GM19193 (cell line): ENCODE measurements around the gene OR3A2.

Experiments used
- POLR2A ChIP-seq: IDR thresholded peaks from 4 replicates; pipeline ENCODE4 v1.6.1; 2011; ENCODE audit not compliant: insufficient read depth, insufficient read length; ENCODE audit errors: extremely low read depth

The OR3A2 gene

DNA sequence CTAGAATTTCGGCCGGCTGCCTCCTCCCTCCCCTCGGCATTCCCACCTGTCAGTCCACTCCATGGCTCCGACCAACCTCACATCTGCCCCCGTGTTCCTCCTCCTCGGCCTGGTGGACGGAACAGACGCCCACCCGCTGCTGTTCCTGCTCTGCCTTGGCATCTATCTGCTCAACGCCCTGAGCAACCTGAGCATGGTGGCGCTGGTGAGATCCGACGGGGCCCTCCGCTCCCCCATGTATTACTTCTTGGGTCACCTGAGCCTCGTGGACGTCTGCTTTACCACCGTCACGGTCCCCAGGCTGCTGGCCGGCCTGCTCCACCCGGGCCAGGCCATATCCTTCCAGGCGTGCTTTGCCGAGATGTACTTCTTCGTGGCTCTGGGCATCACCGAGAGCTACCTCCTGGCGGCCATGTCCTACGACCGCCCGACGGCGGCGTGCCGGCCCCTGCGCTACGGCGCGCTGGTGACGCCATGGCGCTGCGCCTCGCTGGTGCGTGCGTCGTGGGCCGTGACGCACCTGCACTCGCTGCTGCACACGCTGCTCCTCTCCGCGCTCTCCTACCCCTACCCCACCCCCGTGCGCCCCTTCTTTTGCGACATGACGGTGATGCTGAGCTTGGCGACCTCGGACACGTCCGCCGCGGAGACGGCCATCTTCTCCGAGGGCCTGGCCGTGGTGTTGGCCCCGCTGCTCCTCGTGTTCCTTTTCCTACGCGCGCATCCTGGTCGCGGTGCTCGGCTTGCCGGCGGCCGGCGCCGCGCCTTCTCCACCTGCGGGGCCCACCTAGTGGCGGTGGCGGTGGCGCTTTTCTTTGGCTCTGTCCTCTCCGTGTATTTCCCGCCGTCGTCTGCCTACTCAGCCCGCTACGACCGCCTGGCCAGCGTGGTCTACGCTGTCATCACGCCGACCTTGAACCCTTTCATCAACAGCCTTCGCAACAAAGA, at the start of gene OR3A2:
Gene OR3A2 (minus strand): TSS at position 440 of the 948 bp plus-strand sequence.
- TF ChIP-seq POLR2A: no peak

DNA sequence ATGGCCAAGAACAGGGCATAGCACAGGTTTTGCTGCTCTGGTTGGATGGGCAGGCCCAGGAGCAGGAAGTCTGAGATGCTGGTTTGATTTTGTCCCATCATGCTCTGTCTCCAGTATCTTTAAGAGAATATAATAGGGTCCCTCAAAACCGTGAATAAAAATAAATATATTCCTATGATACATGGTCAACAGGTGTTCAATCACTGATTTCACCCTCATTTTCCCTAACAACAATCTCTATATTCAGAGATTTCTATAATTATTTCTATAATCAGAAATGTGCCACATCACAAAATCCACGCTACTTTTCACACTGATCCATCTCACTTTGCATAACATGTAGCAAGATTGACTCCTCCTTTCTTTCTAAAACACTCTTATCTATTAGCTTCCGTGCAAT, 47.6 kb upstream of the OR3A2 start, which contains the start of gene OR1E2:
Gene OR1E2 (minus strand): TSS at position 101 of the 400 bp plus-strand sequence. CDS start 0 bp downstream, at position 101.
- no peak for TF ChIP-seq POLR2A

DNA sequence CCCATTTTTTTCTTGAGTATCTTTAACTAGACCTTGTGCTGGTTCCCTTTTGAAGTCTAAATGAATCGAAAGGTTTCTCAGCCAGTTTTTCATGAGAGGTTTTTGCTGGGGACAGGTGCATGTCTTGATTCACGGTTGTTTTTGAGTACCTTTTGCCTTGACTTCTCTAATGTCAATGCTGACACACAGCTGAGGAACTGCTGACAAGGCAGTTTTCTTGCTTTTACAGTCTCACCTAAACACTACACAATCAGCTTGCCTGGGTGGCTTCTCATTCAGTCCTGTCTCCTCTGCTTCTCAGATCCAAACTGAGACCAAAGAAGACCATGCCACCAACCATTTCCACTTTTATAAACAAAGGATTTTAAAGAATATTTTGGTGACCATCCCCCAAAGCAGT, 32.1 kb upstream of the OR3A2 start:
- no peak for TF ChIP-seq POLR2A

DNA sequence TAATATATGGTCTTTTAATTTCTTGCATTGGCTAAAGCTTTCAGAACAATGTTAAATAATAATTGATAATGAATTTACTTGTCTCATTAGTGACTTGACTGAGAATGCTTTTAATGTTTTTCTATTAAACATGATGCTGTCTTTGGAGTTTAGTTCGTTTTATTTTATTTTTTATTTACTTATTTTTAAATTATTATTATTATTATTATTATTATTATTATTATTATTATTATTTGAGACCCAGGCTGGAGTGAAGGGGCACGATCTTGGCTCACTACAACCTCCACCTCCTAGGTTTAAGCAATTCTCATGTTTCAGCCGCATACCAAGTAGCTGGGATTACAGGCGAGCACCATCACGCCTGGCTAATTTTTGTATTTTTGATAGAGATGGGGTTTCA, 29.5 kb upstream of the OR3A2 start:
- TF ChIP-seq POLR2A: no peak

DNA sequence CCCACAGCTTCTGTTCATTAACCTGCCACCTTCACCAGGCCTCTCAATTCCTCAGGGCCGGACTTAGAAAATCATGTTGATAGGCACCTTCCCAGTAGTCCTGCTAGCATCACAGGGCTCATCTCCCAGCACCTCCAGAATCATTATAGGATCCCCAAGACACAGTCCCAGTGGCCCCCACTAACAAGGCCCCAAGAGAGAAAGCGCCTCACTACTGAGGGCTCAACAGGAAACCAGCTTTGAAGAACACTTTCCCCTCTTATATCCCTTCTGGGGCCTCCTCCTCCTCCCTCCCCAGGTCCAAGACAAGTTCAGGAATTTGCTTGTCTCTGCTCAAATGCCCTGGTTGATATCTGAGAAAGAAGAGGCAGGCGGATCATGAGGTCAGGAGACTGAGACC, 25.0 kb upstream of the OR3A2 start, which contains the start of gene OR3A3:
Gene OR3A3 (plus strand): TSS at position 301 of the 400 bp plus-strand sequence.
- no peak for TF ChIP-seq POLR2A

DNA sequence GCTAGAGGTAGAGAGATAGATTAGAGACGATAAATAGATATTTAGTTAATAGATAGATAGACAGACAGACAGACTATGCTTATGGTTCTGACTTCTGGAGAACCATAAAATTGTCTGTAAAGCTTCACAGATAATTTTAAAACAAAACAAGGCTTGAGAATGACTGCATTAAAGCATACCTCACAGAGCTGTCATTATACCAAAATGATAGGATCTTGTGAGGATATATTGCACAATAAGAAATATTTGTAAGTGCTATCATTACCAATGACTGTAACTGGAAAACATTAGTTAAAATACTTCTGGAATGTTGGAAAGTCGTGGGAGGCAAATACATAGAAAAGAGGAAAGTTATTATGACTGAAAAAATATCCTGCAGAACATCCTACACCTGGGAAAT, 15.7 kb upstream of the OR3A2 start:
- no peak for TF ChIP-seq POLR2A

DNA sequence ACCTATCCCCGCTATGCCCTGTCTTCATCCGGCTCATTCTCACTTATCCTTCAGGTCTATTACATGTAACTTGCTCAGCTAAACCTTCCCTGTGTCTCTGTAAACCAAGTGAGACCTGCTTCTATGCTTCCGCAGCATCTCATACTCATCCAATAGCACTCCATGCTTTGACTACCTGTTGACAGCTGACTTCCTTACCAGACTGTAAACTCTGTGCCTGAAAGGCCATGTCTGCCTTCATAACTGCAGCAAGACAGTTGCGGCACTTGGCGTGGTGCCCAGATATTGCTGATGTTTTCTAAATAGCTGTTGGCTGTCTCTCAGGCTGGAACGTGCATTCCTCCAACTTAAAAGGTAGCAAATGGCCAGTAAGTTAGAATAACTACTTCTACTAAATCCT, 13.9 kb upstream of the OR3A2 start:
- TF ChIP-seq POLR2A: no peak

DNA sequence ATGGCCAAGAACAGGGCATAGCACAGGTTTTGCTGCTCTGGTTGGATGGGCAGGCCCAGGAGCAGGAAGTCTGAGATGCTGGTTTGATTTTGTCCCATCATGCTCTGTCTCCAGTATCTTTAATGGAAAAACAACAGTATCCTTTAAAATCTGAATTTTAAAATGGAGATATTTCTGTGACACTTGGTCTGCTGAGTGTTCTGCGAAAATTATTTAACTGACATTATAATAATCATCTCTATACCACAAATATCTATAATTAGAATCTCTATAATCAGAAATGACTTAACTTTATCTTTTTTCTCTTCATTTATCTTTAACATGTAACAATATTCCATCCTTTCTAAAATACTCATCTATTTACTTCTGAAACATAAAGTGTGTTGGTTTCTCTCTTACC, 12.2 kb upstream of the OR3A2 start, which contains the start of gene OR1E1:
Gene OR1E1 (minus strand): TSS at position 101 of the 400 bp plus-strand sequence. CDS start 0 bp downstream, at position 101.
- TF ChIP-seq POLR2A: no peak

DNA sequence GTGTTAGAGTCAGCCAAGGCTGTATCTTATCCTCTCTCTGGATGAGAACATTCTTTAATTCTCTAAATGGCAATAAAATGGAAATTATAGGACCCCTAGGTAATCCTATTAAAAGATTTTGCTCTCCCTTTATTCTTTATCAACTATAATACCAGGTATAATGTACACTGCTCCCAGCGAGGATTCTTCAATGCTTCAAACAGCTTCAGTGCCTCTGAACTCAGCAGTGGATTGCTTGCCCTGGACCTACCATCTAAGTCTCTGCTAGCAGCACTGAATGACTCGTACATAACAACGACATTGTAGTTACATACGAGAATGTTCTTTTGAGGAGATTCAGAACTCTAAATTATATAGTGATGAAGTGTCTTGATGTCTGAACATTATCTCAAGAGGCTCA, 3.7 kb upstream of the OR3A2 start:
- TF ChIP-seq POLR2A: no peak

DNA sequence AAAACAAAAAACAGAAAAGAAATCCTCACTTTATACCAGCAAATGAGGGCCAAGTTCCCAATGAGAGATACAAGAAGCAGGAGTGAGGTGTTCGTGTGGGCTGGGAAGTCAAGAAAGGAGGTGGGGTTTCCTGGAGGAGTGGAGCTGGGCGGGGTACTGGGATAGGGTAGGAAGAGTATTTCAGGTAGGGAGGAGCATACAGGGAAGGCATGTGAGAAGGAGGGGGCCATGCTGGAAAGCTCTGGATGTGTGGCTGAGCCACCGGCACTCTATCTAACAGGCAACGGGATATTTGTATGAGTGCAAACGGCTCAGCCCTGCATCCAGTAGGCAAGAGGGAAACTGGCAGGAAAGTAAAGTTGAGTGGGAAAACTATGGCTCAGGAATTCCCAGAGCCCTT, 4.2 kb downstream of the OR3A2 start:
- no peak for TF ChIP-seq POLR2A

DNA sequence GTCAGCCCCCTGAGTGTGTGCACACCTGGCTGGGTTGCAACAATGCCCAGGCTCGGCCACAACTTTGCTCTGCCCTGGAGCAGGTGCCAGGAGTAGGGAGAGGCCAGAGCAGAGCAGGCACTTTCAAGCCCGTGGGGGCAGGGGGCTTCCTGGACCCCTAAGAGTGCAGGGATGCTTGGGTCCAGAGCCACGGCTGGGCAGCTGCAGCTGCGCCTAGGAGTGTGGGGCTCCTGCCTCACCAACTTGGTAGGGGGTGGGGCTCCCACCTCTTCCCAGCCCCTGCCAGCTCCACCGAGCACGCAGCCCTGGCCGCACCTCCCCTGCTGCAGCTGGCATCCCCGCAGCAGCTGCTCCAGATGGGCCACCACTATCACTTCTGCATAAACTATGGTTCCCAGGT, 7.8 kb downstream of the OR3A2 start:
- no peak for TF ChIP-seq POLR2A

DNA sequence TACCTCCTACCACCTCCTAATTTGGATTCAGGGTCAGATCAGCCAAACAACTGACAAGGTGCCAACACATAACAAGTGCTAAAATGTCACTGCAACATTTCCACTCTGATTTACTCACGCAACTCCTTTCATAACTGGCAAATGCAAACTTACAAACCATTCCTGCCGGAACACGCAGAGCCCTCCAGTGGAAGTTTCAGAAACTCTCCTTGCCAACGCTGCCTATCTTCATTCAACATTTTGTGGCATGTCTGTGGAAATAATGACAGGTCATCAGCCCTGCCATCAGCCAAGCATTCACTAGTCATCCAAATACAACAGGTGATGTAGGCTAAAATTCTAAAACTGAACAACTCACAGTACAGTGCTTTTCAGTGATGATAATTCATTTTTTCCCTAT, 50.2 kb downstream of the OR3A2 start:
- TF ChIP-seq POLR2A: no peak

DNA sequence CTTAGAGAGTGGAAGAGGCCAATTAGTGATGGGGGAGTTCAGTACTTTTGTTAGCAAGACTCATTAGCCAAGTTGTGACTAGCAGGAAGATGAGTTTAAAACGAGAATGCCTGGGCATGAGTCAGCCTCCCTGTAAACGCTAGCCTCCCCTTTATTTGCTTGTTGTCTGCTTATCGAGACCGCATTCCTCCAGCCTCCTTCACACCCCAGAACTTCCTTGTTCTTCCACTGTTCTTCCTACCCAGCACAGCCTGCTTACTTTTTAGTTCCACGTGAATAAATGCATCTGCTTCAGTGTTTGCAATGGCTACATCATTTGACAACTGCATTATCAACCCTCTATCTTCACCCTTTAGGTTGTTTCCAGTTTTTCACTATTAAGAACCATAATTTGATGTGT, 67.8 kb downstream of the OR3A2 start:
- no peak for TF ChIP-seq POLR2A

DNA sequence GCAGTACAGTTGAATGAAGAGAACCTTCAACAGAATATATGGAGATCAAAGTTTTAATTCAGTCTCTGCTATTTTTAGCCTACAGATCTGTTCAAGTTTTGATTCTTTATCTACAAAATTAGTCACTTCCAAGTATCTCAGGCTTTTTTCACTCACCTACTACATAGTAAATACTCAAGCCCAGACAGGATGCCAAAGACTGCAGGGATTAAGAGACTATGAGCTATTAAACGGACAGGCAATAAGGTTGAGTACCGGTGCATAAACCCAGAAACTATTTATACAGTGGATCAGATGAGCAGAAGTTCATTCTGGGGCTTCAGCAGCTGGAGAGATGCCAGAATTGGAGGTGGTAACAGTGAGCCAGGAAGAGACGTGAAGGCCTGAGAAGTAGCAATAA, 69.3 kb downstream of the OR3A2 start:
- no peak for TF ChIP-seq POLR2A

DNA sequence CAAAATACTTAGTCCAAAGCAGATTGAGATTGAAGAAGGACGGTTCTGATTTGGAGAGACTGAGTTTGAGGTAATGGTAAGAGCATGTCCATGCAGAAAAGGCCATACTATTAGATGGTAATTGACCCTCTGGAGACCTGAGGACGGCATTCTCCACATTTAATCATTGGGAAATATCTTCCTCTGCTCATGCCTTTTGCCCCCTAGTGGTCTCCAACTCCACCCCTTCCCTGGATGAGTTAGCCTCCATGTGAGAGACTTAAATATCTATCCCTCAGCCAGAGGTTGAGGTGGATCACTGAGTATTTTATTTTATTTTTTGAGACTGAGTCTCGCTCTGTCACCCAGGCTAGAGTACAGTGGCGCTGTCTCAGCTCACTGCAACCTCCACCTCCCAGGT, 77.5 kb downstream of the OR3A2 start:
- no peak for TF ChIP-seq POLR2A

DNA sequence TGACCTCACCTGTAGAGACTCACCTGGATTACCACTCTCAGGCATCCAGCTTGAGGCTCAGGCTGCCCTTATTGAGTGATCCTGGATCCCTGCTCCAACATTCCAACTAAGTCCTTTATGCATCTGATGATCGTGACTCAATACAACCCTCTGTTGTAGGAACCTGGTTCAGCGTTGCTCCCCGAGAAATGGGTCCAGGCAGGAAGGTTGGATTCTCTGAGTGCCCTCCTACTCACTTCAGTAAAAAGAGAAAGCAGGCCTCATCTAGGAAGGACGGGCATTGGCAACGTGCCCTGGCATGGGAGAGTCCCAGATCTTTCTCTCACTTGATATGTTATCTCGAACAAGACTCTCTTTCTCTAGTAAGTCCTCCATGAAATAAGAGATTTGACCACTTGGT, 87.8 kb downstream of the OR3A2 start, which contains the start of gene OR3A1:
Gene OR3A1 (minus strand): TSS at position 101 of the 400 bp plus-strand sequence. CDS start 5,778 bp downstream, outside the sequence.
- TF ChIP-seq POLR2A: no peak
